HG02943 (cell line): ENCODE measurements around the gene TOR4A.
"Not testable (repeated sequence)": the region's sequence is repeated elsewhere in the genome, so short reads cannot be mapped to it uniquely, and the experiment has no call there.

Experiments
- ATAC-seq: cut with Tn5 transposase; IDR thresholded peaks from one replicate; pipeline ENCODE4 v1.9.1; 2021; ENCODE audit warnings: mild to moderate bottlenecking, low read depth, moderate library complexity; ENCODE audit not compliant: unreplicated experiment

The TOR4A gene

GRCh38 chr9:137327641-137328550 is 50.4 kb downstream of the TOR4A start:
- ATAC-seq = not testable (repeated sequence)

GRCh38 chr9:137329590-137329989 is 52.1 kb downstream of the TOR4A start:
- ATAC-seq = not testable (repeated sequence)

- ATAC-seq = no peak
These were observed 53.2 kb downstream of the TOR4A start for GRCh38 chr9:137330689-137331088.

- no peak for ATAC-seq
These were observed 54.4 kb downstream of the TOR4A start for GRCh38 chr9:137331929-137332328.
